Measurements from ENCODE around the gene SULT1A2. TPM values are rescaled to one million over a fixed set of nuclear protein-coding genes. Genes with fewer than 3 reads are reported as not detected.
"Not testable (repeated sequence)": the region's sequence is repeated elsewhere in the genome, so short reads cannot be mapped to it uniquely, and the experiment has no call there.

SULT1A2 gene
- polyA plus RNA-seq, 1 donor (not counting 4 experiments of a cell fraction or from before 2014, with no cell fraction given): not detected

DNA sequence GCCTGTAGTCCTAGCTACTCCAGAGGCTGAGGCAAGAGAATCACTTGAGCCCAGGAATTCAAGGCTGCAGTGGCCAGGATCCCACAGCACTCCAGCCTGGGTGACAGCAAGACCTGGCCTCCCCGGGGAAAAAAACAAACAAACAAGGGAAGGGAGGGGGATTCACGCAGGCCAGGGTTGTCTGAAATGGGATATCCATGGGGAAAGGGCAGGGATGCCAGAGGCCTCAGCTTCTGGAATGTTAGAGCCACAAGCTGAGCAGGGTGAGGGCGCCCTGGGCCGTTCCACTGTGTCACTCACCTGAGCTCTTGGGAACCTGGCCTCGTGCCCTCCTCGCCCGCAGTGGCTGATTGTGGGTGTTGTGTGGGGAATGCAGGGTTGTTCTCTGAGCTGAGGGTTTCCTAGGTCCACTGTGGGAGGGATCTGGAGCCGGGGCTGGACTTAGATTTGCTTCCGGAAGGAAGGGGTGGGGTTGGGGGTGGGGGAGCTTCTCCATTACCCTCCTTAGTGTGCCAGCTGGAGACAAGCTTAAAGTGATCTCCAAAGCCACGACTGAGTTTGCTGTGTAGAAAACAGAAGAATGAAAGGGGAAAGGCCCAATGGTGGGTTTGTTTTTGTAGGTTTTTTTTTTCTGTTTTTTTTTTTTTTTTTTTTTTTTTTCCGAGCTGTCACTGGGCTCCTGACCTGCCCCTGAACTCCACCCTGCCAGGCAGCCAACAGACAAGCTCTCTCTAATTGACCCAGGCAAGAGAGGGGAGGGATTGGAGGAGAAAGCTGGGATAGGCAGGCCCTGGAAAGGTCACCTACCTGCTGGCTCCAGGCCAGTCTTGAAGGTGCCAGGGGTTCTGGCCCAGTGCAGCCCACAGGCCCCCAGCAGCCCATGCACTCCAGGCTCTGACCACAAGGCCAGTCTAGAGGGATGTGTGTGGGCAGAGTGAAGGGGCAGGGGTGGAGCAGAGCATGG lies 13.1 kb upstream of the SULT1A2 start, which contains the start of gene SULT1A1:
Gene SULT1A1 (minus strand): TSS at position 414 of the 964 bp plus-strand sequence. CDS start 1,189 bp downstream, outside the sequence.
- dilution Hi-C loops (cut with MboI; ENCODE audit: extremely low pct_ligation_motif_present, low sequenced_read_pairs): no loop called here
- Histone ChIP-seq H3K27me3 (ENCODE audit: control insufficient read depth, extremely low read depth, insufficient read depth, low read length) (no peaks in the 10 kb centered on the region), H3K9me1 (ENCODE audit: control insufficient read depth, extremely low read depth, insufficient read depth, low read length) (no peaks in the 10 kb centered on the region), H3K79me2 (ENCODE audit: control insufficient read depth, insufficient read depth, low read length) (no peaks in the 10 kb centered on the region), H3K4me3 (ENCODE audit: control insufficient read depth in 2 of 3, extremely low read depth in 1 of 3, insufficient read depth in 2 of 3, low read depth in 1 of 3, low read length in 3 of 3) (no peak within 1 kb of the TSS), H3K4me1 (ENCODE audit: control insufficient read depth, extremely low read depth, insufficient read depth, low read length) (no peaks in the 10 kb centered on the region), H3K9me3 (ENCODE audit: control insufficient read depth, low read depth, low read length) (no peaks in the 10 kb centered on the region), H3K27ac (ENCODE audit: control insufficient read depth, insufficient read depth, low read length) (no peak within 1 kb of the TSS), H3K9ac (ENCODE audit: control insufficient read depth, extremely low read depth, insufficient read depth, low read length) (no peak within 1 kb of the TSS), H3K36me3 (ENCODE audit: control insufficient read depth in 2 of 2, extremely low read depth in 1 of 2, insufficient read depth in 2 of 2, low read length in 2 of 2) (no peaks in the 10 kb centered on the region), H2AFZ (ENCODE audit: control insufficient read depth, low read length) (no peak within 1 kb of the TSS), H4K20me1 (ENCODE audit: control insufficient read depth, extremely low read depth, insufficient read depth, low read length) (no peaks in the 10 kb centered on the region), H3K4me2 (ENCODE audit: control insufficient read depth, extremely low read depth, insufficient read depth, low read depth, low read length) (no peak within 1 kb of the TSS)
- TF ChIP-seq, protein P1, sequence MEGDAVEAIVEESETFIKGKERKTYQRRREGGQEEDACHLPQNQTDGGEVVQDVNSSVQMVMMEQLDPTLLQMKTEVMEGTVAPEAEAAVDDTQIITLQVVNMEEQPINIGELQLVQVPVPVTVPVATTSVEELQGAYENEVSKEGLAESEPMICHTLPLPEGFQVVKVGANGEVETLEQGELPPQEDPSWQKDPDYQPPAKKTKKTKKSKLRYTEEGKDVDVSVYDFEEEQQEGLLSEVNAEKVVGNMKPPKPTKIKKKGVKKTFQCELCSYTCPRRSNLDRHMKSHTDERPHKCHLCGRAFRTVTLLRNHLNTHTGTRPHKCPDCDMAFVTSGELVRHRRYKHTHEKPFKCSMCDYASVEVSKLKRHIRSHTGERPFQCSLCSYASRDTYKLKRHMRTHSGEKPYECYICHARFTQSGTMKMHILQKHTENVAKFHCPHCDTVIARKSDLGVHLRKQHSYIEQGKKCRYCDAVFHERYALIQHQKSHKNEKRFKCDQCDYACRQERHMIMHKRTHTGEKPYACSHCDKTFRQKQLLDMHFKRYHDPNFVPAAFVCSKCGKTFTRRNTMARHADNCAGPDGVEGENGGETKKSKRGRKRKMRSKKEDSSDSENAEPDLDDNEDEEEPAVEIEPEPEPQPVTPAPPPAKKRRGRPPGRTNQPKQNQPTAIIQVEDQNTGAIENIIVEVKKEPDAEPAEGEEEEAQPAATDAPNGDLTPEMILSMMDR (optimal IDR thresholded peaks at IDR 0.05 in 1 of 3, IDR thresholded peaks at IDR 0.05 in 1 of 3, conservative IDR thresholded peaks at IDR 0.05 in 1 of 3; ENCODE audit: extremely low read depth in 1 of 3, insufficient read depth in 2 of 3, low read length in 3 of 3): no peak
- TF ChIP-seq EZH2 (IDR thresholded peaks at IDR 0.05; ENCODE audit: low read length): no peak
- no peak for FAIRE-seq
- no peak for DNase-seq (ENCODE audit: low read depth, low spot score)

DNA sequence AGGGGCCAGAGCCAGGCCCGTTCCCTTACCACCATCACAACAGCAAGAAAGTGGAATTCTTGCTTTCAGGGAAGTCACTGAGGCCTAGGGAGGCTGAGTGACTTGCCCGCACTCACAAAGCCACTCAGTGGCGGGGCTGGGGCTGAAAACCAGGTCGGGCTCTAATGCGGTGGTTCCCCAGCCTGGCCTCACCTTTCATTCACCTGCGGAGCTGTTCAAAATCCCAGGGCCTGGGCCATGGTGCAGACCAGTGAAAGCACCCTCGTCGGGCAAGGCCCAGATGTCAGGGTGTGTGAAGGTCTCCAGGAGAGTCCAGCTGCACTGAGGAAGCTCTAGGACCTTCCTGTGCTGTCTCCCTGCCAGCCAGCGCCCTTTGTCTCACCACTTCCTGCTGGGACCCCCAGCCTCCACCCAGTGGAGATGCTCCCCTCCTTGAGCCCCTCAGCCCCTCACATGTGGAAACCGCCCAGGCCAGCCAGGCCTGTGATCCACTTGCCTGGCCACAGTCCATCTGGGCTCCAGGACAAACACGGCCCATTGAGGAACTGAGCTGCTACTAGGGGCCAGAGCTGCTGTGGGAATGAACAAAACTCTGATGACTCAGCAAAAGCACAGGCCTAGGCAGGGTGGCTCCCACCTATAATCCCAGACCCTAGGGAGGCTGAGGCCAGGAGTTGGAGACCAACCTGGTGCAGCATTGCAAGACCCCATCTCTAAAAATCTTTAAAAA lies 12.2 kb upstream of the SULT1A2 start:
- H4K20me1 ChIP-seq (ENCODE audit: control insufficient read depth, extremely low read depth, insufficient read depth, low read length); H3K4me2 ChIP-seq (ENCODE audit: control insufficient read depth, extremely low read depth, insufficient read depth, low read depth, low read length); DNase-seq (ENCODE audit: low read depth, low spot score); H2AFZ ChIP-seq (ENCODE audit: control insufficient read depth, low read length); dilution Hi-C loops (cut with MboI; ENCODE audit: extremely low pct_ligation_motif_present, low sequenced_read_pairs); H3K4me1 ChIP-seq (ENCODE audit: control insufficient read depth, extremely low read depth, insufficient read depth, low read length); H3K79me2 ChIP-seq (ENCODE audit: control insufficient read depth, insufficient read depth, low read length); H3K27ac ChIP-seq (ENCODE audit: control insufficient read depth, insufficient read depth, low read length); FAIRE-seq; H3K9me1 ChIP-seq (ENCODE audit: control insufficient read depth, extremely low read depth, insufficient read depth, low read length); H3K36me3 ChIP-seq (ENCODE audit: control insufficient read depth in 2 of 2, extremely low read depth in 1 of 2, insufficient read depth in 2 of 2, low read length in 2 of 2); H3K9me3 ChIP-seq (ENCODE audit: control insufficient read depth, low read depth, low read length); H3K27me3 ChIP-seq (ENCODE audit: control insufficient read depth, extremely low read depth, insufficient read depth, low read length); H3K4me3 ChIP-seq (ENCODE audit: control insufficient read depth in 2 of 3, extremely low read depth in 1 of 3, insufficient read depth in 2 of 3, low read depth in 1 of 3, low read length in 3 of 3); H3K9ac ChIP-seq (ENCODE audit: control insufficient read depth, extremely low read depth, insufficient read depth, low read length): not testable (repeated sequence)

DNA sequence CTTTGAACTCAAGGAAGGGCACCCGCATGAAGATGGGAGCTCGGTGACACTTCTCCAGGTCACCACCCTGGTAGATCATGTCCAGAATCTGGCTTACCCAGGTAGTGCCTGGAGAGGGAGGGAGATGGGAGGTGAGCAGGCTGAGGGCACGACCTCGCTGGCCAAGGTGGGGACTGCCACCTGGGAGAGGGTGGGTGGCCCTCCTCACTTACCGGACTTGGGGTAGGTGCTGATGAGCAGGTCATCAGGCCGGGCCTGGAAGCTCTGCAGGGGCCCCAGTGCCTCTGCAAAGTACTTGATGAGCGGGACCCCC lies 11.6 kb upstream of the SULT1A2 start:
- dilution Hi-C loops (cut with MboI; ENCODE audit: extremely low pct_ligation_motif_present, low sequenced_read_pairs): not testable (repeated sequence)

DNA sequence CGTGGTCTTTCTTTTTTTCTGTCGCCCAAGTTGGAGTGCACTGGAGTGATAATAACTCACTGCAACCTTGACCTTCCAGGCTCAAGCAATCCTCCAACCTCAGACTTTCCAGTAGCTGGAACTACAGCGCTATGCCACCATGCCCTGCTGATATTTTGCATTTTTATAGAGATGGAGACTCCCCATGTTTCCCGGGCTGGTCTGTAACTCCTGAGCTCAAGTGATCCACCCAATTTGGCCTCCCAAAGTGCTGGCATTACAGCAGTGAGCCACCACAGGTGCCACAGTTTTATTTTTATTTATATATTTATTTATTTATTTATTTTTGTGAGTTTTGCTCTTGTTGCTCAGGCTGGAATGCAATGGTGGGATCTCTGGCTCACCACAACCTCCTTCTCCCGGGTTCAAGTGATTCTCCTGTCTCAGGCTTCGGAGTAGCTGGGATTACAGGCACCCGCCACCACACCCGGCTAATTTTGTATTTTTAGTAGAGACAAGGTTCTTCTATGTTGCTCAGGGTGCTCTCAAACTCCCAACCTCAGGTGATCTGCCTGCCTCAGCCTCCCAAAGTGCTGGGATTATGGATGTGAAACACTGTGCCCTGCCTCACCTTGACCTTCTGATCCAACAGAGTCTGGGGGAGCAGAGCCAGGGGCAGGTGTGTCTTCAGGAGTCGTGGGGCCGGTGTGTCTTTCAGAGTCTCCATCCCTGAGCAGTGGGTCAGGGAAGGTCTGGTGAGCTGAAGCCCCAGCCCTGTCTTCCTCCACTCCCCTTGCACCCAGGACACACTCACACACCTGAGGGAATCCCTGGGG lies 11.0 kb upstream of the SULT1A2 start:
- H2AFZ ChIP-seq (ENCODE audit: control insufficient read depth, low read length); H3K9ac ChIP-seq (ENCODE audit: control insufficient read depth, extremely low read depth, insufficient read depth, low read length); H3K4me1 ChIP-seq (ENCODE audit: control insufficient read depth, extremely low read depth, insufficient read depth, low read length); H3K9me3 ChIP-seq (ENCODE audit: control insufficient read depth, low read depth, low read length); H3K9me1 ChIP-seq (ENCODE audit: control insufficient read depth, extremely low read depth, insufficient read depth, low read length); H3K4me2 ChIP-seq (ENCODE audit: control insufficient read depth, extremely low read depth, insufficient read depth, low read depth, low read length); H4K20me1 ChIP-seq (ENCODE audit: control insufficient read depth, extremely low read depth, insufficient read depth, low read length); DNase-seq (ENCODE audit: low read depth, low spot score); H3K27ac ChIP-seq (ENCODE audit: control insufficient read depth, insufficient read depth, low read length); dilution Hi-C loops (cut with MboI; ENCODE audit: extremely low pct_ligation_motif_present, low sequenced_read_pairs); H3K27me3 ChIP-seq (ENCODE audit: control insufficient read depth, extremely low read depth, insufficient read depth, low read length); H3K4me3 ChIP-seq (ENCODE audit: control insufficient read depth in 2 of 3, extremely low read depth in 1 of 3, insufficient read depth in 2 of 3, low read depth in 1 of 3, low read length in 3 of 3); H3K79me2 ChIP-seq (ENCODE audit: control insufficient read depth, insufficient read depth, low read length); FAIRE-seq; H3K36me3 ChIP-seq (ENCODE audit: control insufficient read depth in 2 of 2, extremely low read depth in 1 of 2, insufficient read depth in 2 of 2, low read length in 2 of 2): not testable (repeated sequence)

More for the DNA sequence above, 11.6 kb upstream of the SULT1A2 start:
- H3K4me1 ChIP-seq (ENCODE audit: control insufficient read depth, extremely low read depth, insufficient read depth, low read length); H3K9me1 ChIP-seq (ENCODE audit: control insufficient read depth, extremely low read depth, insufficient read depth, low read length); H3K4me2 ChIP-seq (ENCODE audit: control insufficient read depth, extremely low read depth, insufficient read depth, low read depth, low read length); H3K4me3 ChIP-seq (ENCODE audit: control insufficient read depth in 2 of 3, extremely low read depth in 1 of 3, insufficient read depth in 2 of 3, low read depth in 1 of 3, low read length in 3 of 3); DNase-seq (ENCODE audit: low read depth, low spot score); H4K20me1 ChIP-seq (ENCODE audit: control insufficient read depth, extremely low read depth, insufficient read depth, low read length); H3K9me3 ChIP-seq (ENCODE audit: control insufficient read depth, low read depth, low read length); H3K27me3 ChIP-seq (ENCODE audit: control insufficient read depth, extremely low read depth, insufficient read depth, low read length); H3K79me2 ChIP-seq (ENCODE audit: control insufficient read depth, insufficient read depth, low read length); H3K36me3 ChIP-seq (ENCODE audit: control insufficient read depth in 2 of 2, extremely low read depth in 1 of 2, insufficient read depth in 2 of 2, low read length in 2 of 2); H2AFZ ChIP-seq (ENCODE audit: control insufficient read depth, low read length); H3K9ac ChIP-seq (ENCODE audit: control insufficient read depth, extremely low read depth, insufficient read depth, low read length); H3K27ac ChIP-seq (ENCODE audit: control insufficient read depth, insufficient read depth, low read length); FAIRE-seq: not testable (repeated sequence)

Measured in keratinocyte (primary cell).